A549 (cell line): ENCODE measurements around the gene PPM1J.

Source experiments
- CTCF ChIP-seq: fragments of >200 bp; sonication (Bioruptor Twin); formaldehyde crosslinking; IDR thresholded peaks from 3 replicates; pipeline ENCODE4 v1.5.1; 2016
- HDAC2 ChIP-seq: fragments of 200-600 bp; sonication (generic); IDR thresholded peaks from 2 replicates; pipeline ENCODE4 v1.6.1; 2016
- MAX ChIP-seq: IDR thresholded peaks from 2 replicates; pipeline ENCODE4 v1.6.1; 2012
- POLR2A ChIP-seq: IDR thresholded peaks from 2 replicates; pipeline ENCODE4 v1.6.1; 2012; ENCODE audit warnings: mild to moderate bottlenecking, low read length
- REST ChIP-seq: fragments of 200-600 bp; sonication (generic); IDR thresholded peaks from 2 replicates; pipeline ENCODE4 v1.6.1; 2016; ENCODE audit warnings: antibody characterized with exemption, mild to moderate bottlenecking, moderate library complexity

GRCh38 chr1:112696578-112697314, 18.4 kb downstream of the PPM1J start:
- no peak for TF ChIP-seq CTCF
- no peak for TF ChIP-seq REST
- no peak for TF ChIP-seq POLR2A
- no peak for TF ChIP-seq HDAC2
- no peak for TF ChIP-seq MAX
